IPS-18c (cell line): ENCODE results near the gene CEP112.

ENCODE experiments used
- H3K4me3 ChIP-seq: 2 replicates; pipeline ENCODE4 v1.7.0; 2013; ENCODE audit warnings: low read depth, mild to moderate bottlenecking, low read length, moderate library complexity; ENCODE audit not compliant: insufficient read depth
- H3K9me3 ChIP-seq: one replicate; pipeline ENCODE4 v1.6.1; 2013; ENCODE audit warnings: mild to moderate bottlenecking, low read length, moderate library complexity; ENCODE audit not compliant: control insufficient read depth, insufficient read depth

CEP112 gene

GRCh38 chr17:65901394-65901793 is 290.5 kb downstream of the CEP112 start:
- no peaks in the 10 kb centered on the region for H3K9me3 ChIP-seq

GRCh38 chr17:65900216-65900615 is 291.7 kb downstream of the CEP112 start:
- Histone ChIP-seq H3K9me3 (no peaks in the 10 kb centered on the region), H3K4me3 (no peak overlapping the region)

More at GRCh38 chr17:65901394-65901793, 290.5 kb downstream of the CEP112 start:
- H3K4me3 ChIP-seq, result no peak overlapping the region

GRCh38 chr17:65898651-65899050 is 293.3 kb downstream of the CEP112 start:
- Histone ChIP-seq H3K9me3 (no peaks in the 10 kb centered on the region), H3K4me3 (no peak overlapping the region)

- no peak overlapping the region for H3K4me3 ChIP-seq
- no peaks in the 10 kb centered on the region for H3K9me3 ChIP-seq
These were observed 295.0 kb downstream of the CEP112 start for GRCh38 chr17:65896889-65897288.

- no peaks in the 10 kb centered on the region for H3K9me3 ChIP-seq
- no peak overlapping the region for H3K4me3 ChIP-seq
These were observed 296.0 kb downstream of the CEP112 start for GRCh38 chr17:65895969-65896368.

- no peak overlapping the region for H3K4me3 ChIP-seq
These were observed 298.1 kb downstream of the CEP112 start for GRCh38 chr17:65893692-65894279.

GRCh38 chr17:65892912-65893377 is 299.0 kb downstream of the CEP112 start:
- Histone ChIP-seq H3K9me3 (no peaks in the 10 kb centered on the region), H3K4me3 (no peak overlapping the region)

More at GRCh38 chr17:65893692-65894279, 298.1 kb downstream of the CEP112 start:
- no peaks in the 10 kb centered on the region for H3K9me3 ChIP-seq

GRCh38 chr17:65891231-65891735 is 300.6 kb downstream of the CEP112 start:
- H3K9me3 ChIP-seq, result no peaks in the 10 kb centered on the region
- no peak overlapping the region for H3K4me3 ChIP-seq

- H3K9me3 ChIP-seq, result no peaks in the 10 kb centered on the region
- H3K4me3 ChIP-seq, result no peak overlapping the region
These were observed 303.3 kb downstream of the CEP112 start for GRCh38 chr17:65888649-65889048.

- Histone ChIP-seq H3K9me3 (no peaks in the 10 kb centered on the region), H3K4me3 (no peak overlapping the region)
These were observed 305.4 kb downstream of the CEP112 start for GRCh38 chr17:65886315-65887245.

- no peak overlapping the region for H3K4me3 ChIP-seq
These were observed 306.2 kb downstream of the CEP112 start for GRCh38 chr17:65885541-65886312.

GRCh38 chr17:65876985-65877384 is 314.9 kb downstream of the CEP112 start:
- H3K4me3 ChIP-seq, result no peak overlapping the region
- no peaks in the 10 kb centered on the region for H3K9me3 ChIP-seq

More at GRCh38 chr17:65885541-65886312, 306.2 kb downstream of the CEP112 start:
- no peaks in the 10 kb centered on the region for H3K9me3 ChIP-seq

- no peak overlapping the region for H3K4me3 ChIP-seq
- no peaks in the 10 kb centered on the region for H3K9me3 ChIP-seq
These were observed 323.1 kb downstream of the CEP112 start for GRCh38 chr17:65868881-65869280.

GRCh38 chr17:65867014-65867413 is 324.9 kb downstream of the CEP112 start:
- H3K9me3 ChIP-seq, result no peaks in the 10 kb centered on the region

GRCh38 chr17:65865715-65866425 is 326.1 kb downstream of the CEP112 start:
- H3K9me3 ChIP-seq, result no peaks in the 10 kb centered on the region
- H3K4me3 ChIP-seq, result no peak overlapping the region

More at GRCh38 chr17:65867014-65867413, 324.9 kb downstream of the CEP112 start:
- H3K4me3 ChIP-seq, result no peak overlapping the region

- H3K9me3 ChIP-seq, result no peaks in the 10 kb centered on the region
- H3K4me3 ChIP-seq, result no peak overlapping the region
These were observed 327.5 kb downstream of the CEP112 start for GRCh38 chr17:65864394-65864793.

GRCh38 chr17:65857718-65858117 is 334.2 kb downstream of the CEP112 start:
- Histone ChIP-seq H3K4me3 (no peak overlapping the region), H3K9me3 (no peaks in the 10 kb centered on the region)
